Putamen (tissue), 1 donor: ENCODE measurements around the gene CTDNEP1.
"Not testable (repeated sequence)": the region's sequence is repeated elsewhere in the genome, so short reads cannot be mapped to it uniquely, and the experiment has no call there.

Source experiments
- DNase-seq: peaks from one replicate; pipeline ENCODE4 v3.0.0-alpha.2; 2016; ENCODE audit warnings: low spot score

Gene CTDNEP1

GRCh38 chr17:7248796-7249195 is 2.7 kb downstream of the CTDNEP1 start:
- no peak for DNase-seq

GRCh38 chr17:7246779-7247178 is 4.8 kb downstream of the CTDNEP1 start:
- no peak for DNase-seq

DNA sequence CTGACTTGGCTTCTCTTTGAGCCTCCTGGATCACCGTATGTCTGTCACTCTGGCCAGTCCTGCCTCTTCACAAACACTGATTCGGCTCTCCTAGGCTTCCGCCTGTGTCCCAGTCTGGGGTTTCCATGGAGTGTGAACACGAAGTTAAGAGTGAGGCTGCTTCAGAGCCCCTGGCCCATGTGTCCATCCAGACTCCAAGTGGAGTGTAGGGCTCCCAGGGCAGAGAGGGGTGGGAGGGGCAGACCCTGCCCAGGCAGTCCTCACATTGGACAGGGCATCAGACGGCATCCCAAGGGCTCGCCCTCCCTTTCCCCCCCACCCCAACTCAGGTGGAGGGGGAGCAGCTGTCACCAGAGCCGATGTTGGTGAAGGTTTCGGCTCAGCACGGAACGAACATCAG is 7.7 kb downstream of the CTDNEP1 start:
- DNase-seq, result not testable (repeated sequence)

DNA sequence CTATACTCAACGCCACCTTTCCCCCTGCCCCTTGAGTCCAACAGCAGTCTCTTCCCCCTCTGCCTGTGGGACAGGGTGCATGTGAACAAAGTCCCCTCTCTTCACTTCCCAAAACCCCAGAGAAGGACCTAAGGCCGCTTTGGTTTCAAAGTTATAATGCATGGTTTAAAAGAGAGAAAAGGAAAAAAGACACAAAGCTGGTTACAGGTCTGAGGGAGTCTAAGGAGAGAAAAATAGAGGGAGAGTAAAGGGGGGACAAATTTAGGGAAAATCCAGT is 8.1 kb downstream of the CTDNEP1 start:
- DNase-seq, result no peak

DNA sequence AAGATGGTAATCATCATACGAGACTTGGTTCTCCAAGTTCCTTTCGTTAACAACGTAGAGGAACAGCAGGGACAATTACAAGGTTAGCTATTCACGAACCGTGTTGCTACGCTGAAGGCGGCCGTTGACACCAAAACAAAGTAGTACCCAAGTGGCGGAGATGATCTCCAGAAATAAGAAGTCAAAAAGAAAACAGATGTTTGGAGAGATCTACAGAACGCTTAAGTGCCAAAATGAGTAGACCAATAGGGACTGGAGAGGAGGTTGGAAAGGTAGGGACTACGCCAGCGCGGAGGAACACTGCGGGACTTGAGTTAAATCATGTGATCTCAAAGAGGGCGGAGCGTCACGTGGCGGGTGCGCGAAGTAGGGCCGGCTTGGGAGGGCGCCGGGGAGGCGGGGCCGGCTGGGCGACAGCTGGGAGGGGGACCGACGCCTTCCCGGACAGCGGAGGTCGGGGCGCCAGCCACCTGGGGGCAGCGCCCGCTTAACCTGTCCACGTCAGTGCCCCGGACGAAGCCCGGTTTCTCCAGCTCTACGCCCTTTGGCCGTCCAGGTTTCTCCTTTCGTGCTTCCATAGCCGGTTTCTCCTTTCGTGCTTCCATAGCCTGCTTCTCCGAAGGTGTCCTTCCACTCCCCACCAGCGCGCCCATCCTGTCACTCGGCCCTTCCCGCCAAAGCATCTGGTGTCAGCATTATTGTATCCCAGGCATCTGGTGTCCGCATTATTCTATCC is 8.6 kb downstream of the CTDNEP1 start:
- peak; percentile 96 for DNase-seq

- DNase-seq, result peak; percentile 95
Observed at GRCh38 chr17:7241783-7242716, 9.5 kb downstream of the CTDNEP1 start, which contains the start of gene GABARAP. Gene GABARAP, minus strand, starts transcription at chr17:7242449. Its CDS starts 119 bp downstream, at chr17:7242330.

DNA sequence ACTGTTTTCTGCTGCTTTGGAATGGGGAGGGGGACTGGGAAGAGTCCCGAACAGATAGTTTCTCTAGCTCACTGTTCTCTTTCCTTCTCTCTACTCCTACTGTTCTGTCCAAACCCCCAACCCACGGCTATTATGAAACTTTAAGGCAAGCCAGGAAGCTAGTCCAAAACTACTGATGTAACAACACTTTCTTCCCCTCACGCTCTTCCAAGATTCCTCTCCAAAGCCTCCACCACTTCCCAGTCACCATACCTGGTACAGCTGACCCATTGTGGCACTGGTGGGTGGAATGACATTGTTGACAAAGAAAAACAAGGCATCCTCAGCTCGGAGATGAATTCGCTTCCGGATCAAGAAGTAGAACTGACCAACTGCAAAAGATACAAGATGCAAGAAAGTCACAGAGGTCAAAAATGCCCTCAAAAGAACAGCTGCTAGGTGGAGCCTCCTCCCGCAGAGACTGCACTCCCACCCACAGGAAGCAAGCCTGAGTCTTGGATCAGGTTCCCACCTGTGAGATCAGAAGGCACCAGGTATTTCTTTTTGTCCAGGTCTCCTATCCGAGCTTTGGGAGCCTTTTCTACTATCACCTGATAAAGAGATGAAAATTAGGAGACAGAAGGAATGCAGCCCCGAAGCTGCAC is 10.3 kb downstream of the CTDNEP1 start:
- DNase-seq, result no peak

- DNase-seq, result no peak
Observed at GRCh38 chr17:7240375-7240774, 11.2 kb downstream of the CTDNEP1 start.

- peak; percentile 100 for DNase-seq
Observed at GRCh38 chr17:7239091-7240027, 12.2 kb downstream of the CTDNEP1 start, which contains the start of gene PHF23. Gene PHF23, minus strand, starts transcription at chr17:7239457. Its CDS starts 178 bp downstream, at chr17:7239279.

- no peak for DNase-seq
Observed at GRCh38 chr17:7238420-7239090, 13.0 kb downstream of the CTDNEP1 start.

- no peak for DNase-seq
Observed at GRCh38 chr17:7237761-7238419, 13.6 kb downstream of the CTDNEP1 start.

- DNase-seq, result no peak
Observed at GRCh38 chr17:7237266-7237760, 14.2 kb downstream of the CTDNEP1 start.

DNA sequence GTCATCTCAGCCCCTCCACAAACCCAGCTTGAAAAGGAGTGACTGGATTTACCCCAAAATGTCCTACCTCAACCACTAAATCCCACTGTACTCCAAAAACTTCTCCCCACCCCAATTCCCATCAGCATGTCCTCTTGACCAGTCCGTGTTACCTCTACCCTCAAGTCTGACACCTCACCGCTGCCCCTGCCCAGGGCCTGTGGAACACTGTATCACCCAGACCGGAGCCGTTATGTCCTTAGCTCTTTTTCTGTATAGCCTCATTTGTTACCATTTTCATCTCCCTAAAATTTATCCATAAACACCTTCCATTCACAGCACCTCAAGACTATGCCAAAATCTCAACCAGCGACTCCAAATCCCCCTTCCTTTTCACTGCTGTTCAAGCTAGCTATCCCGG is 14.7 kb downstream of the CTDNEP1 start:
- DNase-seq, result no peak

GRCh38 chr17:7235693-7236665 is 15.6 kb downstream of the CTDNEP1 start:
- no peak for DNase-seq

- DNase-seq, result peak; percentile 95
Observed at GRCh38 chr17:7234083-7234951, 17.2 kb downstream of the CTDNEP1 start, which contains the start of gene DVL2. Gene DVL2, minus strand, starts transcription at chr17:7234517. Its CDS starts 255 bp downstream, at chr17:7234262.

GRCh38 chr17:7233701-7234082 is 17.8 kb downstream of the CTDNEP1 start:
- DNase-seq, result no peak

GRCh38 chr17:7232114-7232513 is 19.4 kb downstream of the CTDNEP1 start:
- DNase-seq, result no peak

DNA sequence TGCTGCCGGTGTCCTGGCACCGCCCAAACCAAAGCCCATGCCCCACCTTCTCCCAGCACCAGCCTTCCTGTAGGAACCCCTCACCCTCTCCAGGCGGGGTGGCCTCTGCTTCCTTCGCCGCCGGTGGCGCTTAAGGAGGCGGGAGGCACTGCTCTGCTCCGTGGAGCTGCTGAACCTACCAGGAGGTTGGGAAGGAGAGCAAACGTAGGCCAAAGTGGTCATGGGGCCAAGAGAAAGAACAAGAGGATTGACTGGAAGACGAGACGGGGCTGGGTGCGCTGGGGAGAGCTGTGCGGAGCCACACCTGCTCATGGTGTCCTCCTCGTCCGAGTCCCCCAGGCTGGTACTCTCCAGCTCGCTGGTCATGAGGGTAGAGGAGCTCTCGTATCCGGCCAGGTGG is 22.0 kb downstream of the CTDNEP1 start:
- DNase-seq, result no peak
